ENCODE data around the gene PPFIBP1.
"Not testable (repeated sequence)": the region's sequence is repeated elsewhere in the genome, so short reads cannot be mapped to it uniquely, and the experiment has no call there.

The PPFIBP1 gene

DNA sequence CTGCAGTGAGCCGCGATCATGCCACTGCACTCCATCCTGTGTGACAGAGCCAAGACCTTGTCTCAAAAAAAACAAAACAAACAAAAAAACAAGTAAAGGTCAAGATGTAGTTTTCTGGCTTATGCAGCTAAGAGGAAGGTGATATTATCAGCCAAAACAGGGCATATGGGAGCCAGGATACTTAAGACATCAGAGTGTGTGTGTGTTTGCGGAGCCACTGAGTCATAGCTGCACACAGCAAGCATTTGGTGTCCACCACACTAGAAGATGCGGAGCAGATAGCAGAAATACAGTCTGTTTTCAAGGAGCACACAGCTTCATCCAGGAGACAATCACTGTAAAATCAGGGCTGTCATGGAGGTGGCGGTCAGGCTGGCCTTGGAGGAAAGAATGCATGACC is 99.6 kb downstream of the PPFIBP1 start:
- peak; percentile 80 for DNase-seq
- Histone ChIP-seq H3K27ac (peak overlapping the region; percentile 71), H3K4me3 (ENCODE audit: low read depth, low read length) (no peak overlapping the region), H3K27me3 (replicated peaks) (no peaks in the 10 kb centered on the region), H3K36me3 (replicated peaks) (no peaks in the 10 kb centered on the region)
- TF ChIP-seq, protein P1, sequence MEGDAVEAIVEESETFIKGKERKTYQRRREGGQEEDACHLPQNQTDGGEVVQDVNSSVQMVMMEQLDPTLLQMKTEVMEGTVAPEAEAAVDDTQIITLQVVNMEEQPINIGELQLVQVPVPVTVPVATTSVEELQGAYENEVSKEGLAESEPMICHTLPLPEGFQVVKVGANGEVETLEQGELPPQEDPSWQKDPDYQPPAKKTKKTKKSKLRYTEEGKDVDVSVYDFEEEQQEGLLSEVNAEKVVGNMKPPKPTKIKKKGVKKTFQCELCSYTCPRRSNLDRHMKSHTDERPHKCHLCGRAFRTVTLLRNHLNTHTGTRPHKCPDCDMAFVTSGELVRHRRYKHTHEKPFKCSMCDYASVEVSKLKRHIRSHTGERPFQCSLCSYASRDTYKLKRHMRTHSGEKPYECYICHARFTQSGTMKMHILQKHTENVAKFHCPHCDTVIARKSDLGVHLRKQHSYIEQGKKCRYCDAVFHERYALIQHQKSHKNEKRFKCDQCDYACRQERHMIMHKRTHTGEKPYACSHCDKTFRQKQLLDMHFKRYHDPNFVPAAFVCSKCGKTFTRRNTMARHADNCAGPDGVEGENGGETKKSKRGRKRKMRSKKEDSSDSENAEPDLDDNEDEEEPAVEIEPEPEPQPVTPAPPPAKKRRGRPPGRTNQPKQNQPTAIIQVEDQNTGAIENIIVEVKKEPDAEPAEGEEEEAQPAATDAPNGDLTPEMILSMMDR (IDR thresholded peaks at IDR 0.05; ENCODE audit: low read depth, low read length, missing control alignments): no peak
- in situ Hi-C loops (cut with HindIII; ENCODE audit: low pct_ligation_motif_present, low sequenced_read_pairs): no loop called here

DNA sequence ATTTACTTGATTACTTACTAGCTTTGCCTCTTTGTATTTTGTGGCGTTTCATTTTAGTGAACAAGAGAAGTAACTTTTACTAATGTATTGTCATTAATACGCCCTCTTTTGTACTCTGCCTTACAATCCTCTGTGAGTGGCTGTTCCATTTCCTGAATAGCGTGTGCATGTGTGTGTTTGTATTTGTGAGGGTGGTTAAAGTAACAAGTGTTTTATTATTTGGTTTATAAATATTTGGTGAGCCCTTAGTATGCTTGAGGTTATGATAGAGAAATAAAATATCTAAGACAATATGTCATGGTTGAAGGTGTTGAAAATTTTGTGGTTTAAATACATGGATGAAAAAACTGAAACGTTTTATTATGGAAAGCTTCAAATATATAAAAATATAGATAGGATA is 100.6 kb downstream of the PPFIBP1 start:
- Histone ChIP-seq H3K4me3 (ENCODE audit: low read depth, low read length) (no peak overlapping the region), H3K27me3 (replicated peaks) (no peaks in the 10 kb centered on the region), H3K27ac (peak overlapping the region; percentile 71), H3K36me3 (replicated peaks) (no peaks in the 10 kb centered on the region)
- DNase-seq: no peak
- in situ Hi-C loops (cut with HindIII; ENCODE audit: low pct_ligation_motif_present, low sequenced_read_pairs): no loop called here
- TF ChIP-seq, protein P1 (IDR thresholded peaks at IDR 0.05; ENCODE audit: low read depth, low read length, missing control alignments): no peak

DNA sequence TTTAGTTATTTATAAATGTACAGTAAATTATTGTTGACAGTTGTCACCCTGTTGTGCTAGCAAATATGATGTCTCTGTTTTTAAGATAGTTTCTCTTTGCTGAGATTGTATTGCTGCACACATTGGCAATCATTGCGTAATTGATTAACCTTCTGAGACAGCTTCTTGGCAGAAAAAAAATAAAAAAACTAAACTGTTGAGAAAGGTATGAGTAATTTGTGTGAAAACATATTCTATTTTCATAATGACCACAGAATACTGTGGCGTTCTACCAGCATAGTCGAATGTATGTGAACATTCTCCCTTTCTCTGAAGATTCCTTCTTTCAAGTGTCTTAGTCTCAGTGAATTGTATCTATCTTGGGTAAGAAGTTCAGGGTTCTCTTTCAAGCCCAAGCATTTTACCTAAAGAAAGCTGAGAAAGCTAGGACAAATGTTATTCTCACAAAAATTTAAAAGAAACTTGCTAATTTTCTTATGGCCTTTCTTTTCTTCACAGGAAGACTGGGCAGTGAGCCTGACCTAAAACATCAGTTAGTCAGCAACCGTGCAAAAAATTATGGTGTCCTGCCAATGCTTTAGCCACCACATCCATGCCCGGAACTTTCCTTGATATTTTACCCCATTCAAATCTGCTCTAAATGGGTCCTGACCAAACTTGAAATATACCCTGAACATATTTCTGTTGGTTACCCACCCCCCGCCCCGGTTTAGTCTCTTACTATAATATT is 103.3 kb downstream of the PPFIBP1 start:
- TF ChIP-seq, protein P1 (IDR thresholded peaks at IDR 0.05; ENCODE audit: low read depth, low read length, missing control alignments): no peak
- DNase-seq: peak; percentile 66
- no peaks in the 10 kb centered on the region for H3K36me3 ChIP-seq (replicated peaks)
- H3K27me3 ChIP-seq (replicated peaks): no peaks in the 10 kb centered on the region
- H3K4me3 ChIP-seq (ENCODE audit: low read depth, low read length): no peak overlapping the region
- in situ Hi-C loops (cut with HindIII; ENCODE audit: low pct_ligation_motif_present, low sequenced_read_pairs): no loop called here
- peak overlapping the region; percentile 97 for H3K27ac ChIP-seq

GRCh38 chr12:27627853-27628469 is 104.0 kb downstream of the PPFIBP1 start:
- in situ Hi-C loops (cut with HindIII; ENCODE audit: low pct_ligation_motif_present, low sequenced_read_pairs); H3K27me3 ChIP-seq (replicated peaks); H3K36me3 ChIP-seq (replicated peaks); DNase-seq; H3K4me3 ChIP-seq (ENCODE audit: low read depth, low read length): not testable (repeated sequence)
- H3K27ac ChIP-seq: peak overlapping the region; percentile 97

- H3K36me3 ChIP-seq (replicated peaks); H3K4me3 ChIP-seq (ENCODE audit: low read depth, low read length); H3K27me3 ChIP-seq (replicated peaks); DNase-seq; H3K27ac ChIP-seq; in situ Hi-C loops (cut with HindIII; ENCODE audit: low pct_ligation_motif_present, low sequenced_read_pairs): not testable (repeated sequence)
Observed at GRCh38 chr12:27630219-27630618, 106.2 kb downstream of the PPFIBP1 start.

- no peaks in the 10 kb centered on the region for H3K27me3 ChIP-seq (replicated peaks)
- no peak for DNase-seq
- peaks cover 5% of the 10 kb centered on the region for H3K36me3 ChIP-seq (replicated peaks)
- in situ Hi-C loops (cut with HindIII; ENCODE audit: low pct_ligation_motif_present, low sequenced_read_pairs): no loop called here
- TF ChIP-seq, protein P1 (IDR thresholded peaks at IDR 0.05; ENCODE audit: low read depth, low read length, missing control alignments): no peak
- H3K27ac ChIP-seq: no peak overlapping the region
- H3K4me3 ChIP-seq (ENCODE audit: low read depth, low read length): no peak overlapping the region
Observed at GRCh38 chr12:27631365-27631764, 107.4 kb downstream of the PPFIBP1 start.

Measured in brain microvascular endothelial cell (primary cell).